Stimulated activated CD8-positive, alpha-beta memory T cell treated with anti-CD3 and anti-CD28 coated beads, Interleukin-15, amount 100 ng/mL, for 48 hours (primary cell): Measurements from ENCODE around the gene AOPEP.

Experiments used
- DNase-seq, 2 donors: peaks; one replicate each; pipeline ENCODE4 v3.0.0-alpha.2; 2020; ENCODE audit warnings: low read depth in 2 of 2

AOPEP gene

DNA sequence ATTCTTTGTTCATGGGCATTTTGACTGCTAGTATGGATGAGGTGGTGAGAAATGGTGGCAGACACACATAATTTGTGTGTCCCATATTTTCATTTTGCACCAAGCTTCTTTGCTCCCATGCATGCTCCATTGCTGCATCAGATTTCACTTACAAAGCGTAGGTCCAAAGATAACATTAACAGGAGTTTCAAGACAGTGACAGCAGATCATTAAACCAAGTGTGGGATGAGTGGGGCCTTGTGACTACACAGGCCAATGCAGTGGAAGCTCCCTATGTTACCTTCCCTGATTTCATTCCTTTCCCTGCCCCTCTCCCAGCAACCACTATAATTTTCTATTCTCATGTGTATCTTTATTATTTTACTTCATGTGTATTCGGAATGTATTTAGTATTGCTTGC is 142.0 kb downstream of the AOPEP start:
- DNase-seq = no peak

DNA sequence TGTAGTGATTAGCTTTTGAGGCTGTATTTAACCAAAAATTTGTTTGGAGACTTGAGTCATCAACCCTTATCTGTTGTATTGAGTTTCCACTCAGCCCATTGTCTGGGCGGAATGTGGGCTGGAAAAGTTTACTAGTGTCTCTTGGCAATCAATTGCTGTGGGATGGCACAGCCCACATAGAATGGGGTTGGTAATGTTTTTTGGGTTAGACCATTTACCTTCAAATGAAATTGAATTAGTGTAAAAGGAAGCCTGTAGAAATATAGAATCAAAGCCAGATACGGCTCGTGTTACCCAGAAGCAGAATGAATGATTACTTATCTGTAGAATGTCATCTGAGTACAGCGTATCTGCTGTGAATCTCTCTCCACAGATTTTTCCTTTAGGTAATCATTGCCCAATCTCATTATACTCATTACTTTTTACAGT is 142.9 kb downstream of the AOPEP start:
- DNase-seq = no peak

DNA sequence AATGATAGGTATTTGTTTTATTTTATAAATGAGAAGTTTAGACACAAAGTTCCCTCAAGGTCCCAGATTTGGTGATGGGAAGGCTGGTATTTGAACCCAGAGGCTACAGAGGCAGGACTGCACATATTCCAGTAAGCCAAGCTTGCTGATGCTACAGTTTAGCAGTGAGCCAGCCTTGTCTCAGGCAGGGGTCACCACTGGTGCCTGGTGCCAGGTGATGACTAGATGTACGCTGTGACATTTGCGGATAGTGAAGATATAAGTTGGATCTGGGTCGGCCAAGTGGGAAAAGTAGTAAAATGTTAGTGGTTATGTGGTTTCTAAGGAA is 143.9 kb downstream of the AOPEP start:
- no peak for DNase-seq

DNA sequence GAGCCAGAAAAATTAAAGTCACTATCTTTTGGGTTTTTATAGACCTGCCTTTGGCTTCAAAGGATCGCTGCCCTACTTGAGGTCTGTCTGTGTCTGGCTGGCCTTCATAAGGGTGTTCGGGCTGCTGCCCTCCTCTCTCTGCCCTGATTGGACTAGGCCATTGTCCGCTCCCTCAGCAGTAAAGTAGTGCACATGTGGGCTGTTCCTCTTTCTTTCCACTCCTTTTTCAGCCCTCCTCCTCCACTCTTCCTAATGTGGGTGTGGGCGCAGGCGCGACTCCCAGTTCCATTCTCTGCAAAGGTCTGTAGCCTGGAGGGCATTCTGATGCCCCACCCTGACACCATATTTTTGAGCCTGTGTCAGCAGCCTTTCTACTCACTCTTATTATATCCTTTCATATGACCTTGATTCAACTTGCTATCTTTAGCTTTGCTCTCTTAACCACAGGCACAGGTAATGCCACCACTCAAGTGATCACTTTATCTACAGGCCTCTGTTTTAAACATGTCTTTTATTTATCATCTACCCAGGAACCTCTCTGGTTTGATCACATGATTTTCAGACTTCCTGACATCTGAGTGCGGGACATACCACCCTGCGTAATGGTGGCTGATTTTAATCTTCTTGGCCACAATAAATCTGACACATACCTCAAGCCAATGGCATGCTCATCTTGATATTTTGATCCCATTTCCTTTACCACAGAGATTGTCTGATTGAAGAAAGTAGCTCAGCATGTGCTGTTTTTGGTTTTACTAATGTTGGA is 144.5 kb downstream of the AOPEP start:
- no peak for DNase-seq

DNA sequence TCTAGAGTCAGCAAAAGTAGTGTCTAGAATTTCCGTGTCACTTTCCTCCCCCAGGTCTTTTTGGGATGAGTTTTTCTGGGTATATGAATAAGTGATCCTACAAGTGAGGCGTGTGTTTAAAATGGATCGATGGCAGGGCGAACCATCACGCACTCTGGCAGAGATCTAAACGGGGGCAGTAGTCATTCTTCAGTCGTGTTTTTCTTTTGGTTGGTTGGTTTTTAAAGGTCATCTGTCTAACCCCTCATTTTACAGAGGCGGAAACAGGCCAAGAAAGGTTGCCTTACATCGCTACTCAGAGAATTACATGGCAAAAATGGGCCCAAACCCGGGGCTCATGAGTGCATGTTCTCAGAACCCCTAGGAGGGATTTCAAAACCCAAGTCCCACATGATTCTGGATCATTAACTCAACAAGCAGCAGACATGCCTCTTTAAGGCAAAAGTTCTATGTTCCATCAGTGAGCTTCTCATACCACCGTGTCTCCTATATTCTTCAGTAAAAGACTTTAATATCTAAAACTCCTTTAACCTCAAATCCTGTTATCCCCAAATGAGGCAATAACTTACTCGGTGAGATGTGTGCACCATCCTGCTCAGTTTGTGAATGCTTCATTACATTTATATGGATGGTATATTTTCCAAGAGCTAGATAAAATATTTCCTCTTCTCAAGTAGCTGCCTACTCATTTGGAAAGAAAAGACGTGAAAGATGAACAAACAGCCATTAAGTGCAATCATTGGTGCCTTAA is 145.8 kb downstream of the AOPEP start:
- DNase-seq = no peak

DNA sequence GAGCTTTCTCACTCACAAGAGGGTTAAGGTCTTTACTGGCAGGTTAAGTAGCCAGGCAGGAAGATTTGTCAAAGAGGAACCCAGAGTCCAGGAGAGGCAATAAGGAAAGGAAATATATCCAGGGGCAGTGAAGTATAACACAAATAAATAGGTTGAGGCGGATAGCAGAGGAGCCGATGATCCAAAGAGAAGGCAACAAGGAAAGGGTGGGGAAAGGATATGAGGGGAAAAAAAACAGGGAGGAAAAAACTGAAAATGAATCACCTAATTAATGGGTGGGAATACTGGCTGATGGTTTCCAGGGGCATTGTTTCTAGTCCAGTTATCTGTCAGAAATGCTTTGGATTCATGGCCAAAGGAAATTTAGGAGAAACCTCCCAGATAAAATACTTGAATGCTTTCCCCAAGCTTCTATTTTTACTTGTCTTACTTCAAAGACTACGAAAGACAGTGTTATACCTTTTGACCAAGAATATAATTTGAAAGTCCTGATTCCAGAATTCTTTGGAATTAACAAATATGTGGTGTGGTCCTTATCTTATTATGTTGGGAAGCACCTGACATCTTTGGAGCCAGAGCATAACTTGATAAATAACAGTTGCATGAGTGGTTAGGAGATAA is 146.5 kb downstream of the AOPEP start:
- DNase-seq = no peak

DNA sequence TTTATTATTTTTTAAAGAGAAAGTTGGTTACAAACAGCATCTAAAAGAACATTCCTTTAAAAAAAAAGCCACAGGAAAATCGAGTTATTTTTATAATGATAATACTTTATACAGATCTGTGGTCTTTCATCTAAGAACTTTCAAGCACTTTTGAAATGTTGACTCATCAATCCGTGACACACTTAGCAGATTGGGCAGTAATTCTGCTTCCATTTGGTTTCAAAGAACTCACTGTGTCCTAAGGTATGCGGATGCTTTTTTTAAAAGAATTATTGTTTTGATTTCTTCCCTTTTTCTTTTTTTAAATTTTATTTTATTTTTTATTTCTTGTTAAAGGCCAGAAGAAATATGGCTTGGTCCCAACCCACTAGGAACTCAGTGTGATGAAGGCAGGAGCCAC is 147.8 kb downstream of the AOPEP start:
- no peak for DNase-seq

DNA sequence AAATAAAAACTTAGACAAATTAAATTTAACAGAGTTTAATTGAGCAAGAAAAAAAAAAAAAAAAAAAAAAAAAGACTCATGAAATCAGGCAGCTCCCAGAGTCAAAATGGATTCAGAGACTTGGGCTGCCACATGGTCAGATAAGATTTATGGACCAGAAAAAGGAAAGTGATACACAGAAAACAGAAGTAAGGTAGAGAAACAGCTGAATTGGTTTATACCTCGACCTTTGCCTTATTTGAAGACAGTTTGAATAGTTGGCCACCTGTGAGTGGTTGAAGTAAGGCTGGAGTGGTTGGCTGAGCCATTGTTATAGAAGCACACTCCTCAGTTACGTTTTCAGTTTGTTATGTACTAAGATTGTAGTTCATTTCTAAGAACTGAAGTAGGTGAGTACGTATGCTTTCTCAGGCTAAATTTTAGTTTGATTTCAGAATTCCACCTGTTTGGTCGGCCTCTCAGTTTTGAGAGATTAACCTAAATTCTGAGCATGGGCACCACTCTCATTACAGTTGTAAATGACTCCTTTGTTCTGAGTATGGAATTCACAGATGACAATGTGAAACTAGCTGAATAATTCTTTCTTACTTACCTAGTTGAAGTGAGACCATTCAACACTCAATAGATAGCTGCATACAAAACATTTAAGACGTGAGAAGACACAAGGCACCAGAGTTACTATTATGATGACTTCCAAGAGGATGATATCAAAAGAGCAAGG is 149.0 kb downstream of the AOPEP start:
- DNase-seq = no peak

DNA sequence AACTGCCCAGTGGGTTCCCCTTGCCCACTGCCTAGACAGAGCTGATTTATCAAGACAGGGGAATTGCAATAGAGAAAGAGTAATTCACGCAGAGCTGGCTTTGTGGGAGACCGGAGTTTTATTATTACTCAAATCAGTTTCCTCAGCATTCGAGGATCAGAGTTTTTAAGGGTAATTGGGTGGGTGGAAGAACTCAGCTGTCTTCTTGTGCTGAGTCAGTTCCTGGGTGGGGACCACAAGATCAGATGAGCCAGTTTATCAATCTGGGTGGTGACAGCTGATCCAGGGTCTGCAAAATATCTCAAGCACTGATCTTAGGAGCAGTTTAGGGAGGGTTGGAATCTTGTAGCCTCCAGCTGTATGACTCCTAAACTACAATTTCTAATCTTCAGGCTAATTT is 152.3 kb downstream of the AOPEP start:
- DNase-seq = peak in 1 of 2 donors; percentile 19

DNA sequence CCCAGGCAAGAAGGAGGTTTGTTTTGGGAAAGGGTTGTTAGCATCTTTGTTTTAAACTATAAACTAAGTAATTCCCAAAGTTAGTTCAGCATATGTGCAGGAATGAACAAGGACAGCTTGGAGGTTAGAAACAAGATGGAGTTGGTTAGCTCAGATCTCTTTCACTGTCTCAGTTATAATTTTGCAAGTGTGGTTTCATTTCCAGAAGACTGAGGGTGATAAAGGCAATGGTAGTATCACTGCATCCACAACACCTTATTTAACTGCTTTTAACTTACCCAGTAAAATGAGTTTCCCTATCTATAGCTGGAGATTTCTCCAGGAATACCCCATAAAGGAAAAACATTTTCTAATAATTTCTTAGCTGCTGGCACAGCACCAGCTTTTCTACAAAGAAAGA is 152.7 kb downstream of the AOPEP start:
- no peak for DNase-seq

DNA sequence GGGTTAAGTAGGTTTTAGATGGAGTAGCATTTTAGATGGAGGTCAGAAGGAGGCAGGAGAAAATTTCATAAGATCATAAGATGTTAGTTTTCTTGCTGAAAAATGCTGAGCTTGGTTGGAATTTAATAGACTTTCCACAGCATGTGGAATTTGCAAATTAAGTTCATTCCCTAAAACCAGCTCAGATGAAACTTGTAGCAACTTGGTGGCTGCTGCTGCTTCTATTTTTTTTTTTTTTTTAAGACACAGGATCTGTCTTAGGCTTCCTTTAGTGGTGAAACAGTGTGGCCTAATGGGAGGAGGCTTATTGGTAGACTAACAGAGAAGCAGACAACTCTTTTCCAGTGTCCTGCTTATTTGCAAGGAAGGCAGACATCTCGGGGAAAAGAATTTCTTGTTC is 154.5 kb downstream of the AOPEP start:
- DNase-seq = no peak

DNA sequence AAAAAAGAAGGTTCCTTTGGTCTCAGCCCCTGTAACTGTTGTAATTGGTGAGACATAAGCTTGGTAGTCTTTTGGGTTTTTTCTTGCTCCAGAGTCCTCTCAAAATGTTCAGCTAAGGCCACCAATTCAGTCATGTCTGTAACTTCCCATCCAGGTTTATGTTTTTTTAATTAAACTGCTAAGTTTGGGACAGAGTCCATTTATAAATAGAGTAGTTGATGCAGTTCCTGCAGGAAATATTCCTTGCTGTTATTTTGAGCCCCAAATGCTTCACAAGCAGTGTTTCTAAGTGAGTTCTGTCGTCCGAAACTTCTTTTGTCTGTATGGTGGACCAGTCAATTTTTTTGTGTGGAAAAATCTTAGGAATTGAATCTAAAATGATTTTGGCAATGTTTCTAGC is 155.0 kb downstream of the AOPEP start:
- no peak for DNase-seq

DNA sequence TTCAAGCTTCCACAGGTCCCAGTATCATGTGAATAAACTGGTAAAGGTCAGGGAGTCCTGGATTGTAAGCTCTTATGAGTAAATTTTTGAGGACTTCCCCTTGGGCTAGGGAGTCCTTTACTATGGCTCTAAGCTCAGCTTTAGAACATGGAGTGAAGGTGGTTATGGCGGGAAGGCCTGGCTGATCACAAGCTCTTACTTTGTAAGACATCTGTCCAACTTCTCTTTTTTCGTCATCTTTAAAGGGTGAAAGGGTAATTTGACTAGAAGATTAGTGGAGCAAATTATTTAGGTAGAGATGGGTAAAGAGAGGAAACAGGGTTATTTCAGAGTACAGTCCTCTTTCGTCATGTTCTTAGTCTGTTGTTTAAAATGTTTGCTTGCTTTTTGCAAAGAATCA is 155.4 kb downstream of the AOPEP start:
- DNase-seq = no peak

DNA sequence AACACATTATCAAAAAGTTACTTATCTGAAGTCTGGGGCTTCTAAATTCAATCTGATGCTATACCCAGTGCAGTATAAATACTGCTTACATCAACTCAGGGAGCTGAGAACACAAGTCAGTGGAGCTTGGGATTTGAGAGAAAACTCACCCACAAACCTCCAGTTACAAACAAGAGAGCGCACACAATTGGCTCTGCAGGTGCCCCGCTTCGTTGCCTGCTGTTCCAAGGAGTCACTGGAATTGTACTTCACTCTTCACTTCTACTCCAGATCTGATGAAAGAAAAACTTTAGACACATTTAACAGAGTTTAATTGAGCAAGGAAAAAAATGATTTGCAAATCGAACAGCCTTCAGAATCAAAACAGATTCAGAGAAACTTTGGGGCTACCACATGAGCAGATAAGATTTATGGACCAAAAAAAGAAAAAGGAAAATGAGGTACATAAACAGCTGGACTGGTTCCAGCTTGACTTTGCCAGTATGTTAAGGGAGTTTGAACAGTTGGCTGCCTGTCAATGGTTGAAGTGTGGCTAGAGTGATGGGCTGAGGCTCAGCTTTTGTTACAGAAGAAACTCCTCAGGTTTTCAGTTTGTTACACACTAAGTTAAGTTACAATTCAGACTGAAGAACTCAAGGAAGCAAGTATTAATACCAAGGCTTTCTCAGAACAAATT is 156.6 kb downstream of the AOPEP start:
- DNase-seq = no peak

DNA sequence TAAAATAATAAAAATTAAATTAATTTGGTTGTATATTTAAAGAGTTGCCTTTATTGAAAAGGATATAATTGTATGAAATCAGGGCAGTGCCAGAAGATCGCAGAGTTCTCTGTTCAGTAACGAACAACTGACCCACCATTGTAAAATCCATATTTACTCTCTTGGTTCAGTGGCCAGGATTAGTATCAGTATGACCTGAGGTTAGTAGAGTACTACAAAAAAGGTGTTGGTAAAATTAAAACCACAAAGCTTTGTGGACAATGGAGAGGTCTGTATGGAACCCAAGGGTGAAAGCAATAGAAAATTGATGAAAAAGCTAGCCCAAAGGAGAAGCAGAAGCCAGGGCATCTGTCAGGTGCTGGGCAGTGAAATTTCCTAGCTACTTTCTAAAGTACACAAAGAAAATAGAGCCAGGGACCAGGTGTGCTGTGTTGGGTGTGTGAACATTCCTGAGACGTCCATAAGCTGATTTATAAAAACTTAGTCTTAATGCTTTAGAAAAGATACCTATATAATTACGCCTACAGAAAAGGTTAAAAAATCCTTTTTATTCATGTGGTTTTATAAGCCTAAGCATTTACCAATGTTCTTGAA is 159.5 kb downstream of the AOPEP start:
- DNase-seq = no peak

DNA sequence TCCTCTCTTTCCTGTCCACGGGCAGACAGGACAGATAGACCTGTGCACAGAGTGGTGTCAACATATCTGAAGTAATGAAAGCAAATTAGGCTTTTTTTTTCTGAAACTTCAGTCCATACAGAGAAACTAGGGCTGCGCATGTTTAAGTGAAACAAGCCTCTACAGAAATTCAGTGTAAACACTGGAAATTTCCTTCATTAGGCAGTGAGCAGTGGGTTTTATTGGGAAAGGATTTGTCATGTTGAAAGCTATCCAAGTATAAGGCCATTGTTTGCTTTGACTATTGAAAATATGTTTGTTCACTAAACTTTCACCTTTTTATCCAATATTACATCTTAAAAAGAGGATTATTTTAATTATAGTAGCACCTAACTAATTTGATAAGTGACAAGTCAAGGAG is 161.2 kb downstream of the AOPEP start:
- no peak for DNase-seq

DNA sequence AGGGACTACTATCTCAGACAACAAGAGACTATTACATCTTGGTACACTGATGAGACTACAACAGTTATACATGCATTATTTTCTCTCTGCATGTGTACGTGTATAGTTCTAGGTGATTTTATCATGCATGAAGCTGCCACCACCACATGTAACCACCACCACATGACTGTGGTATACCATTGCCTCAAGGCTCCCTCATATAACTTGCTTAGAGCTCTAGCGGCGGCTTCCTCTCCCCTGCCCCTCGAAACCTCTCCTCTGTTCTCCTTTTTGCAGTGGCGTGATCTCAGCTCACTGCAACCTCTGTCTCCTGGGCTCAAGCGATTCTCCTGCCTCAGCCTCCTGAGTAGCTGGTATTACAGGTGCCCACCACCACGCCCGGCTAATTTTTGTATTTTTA is 162.3 kb downstream of the AOPEP start:
- DNase-seq = no peak

DNA sequence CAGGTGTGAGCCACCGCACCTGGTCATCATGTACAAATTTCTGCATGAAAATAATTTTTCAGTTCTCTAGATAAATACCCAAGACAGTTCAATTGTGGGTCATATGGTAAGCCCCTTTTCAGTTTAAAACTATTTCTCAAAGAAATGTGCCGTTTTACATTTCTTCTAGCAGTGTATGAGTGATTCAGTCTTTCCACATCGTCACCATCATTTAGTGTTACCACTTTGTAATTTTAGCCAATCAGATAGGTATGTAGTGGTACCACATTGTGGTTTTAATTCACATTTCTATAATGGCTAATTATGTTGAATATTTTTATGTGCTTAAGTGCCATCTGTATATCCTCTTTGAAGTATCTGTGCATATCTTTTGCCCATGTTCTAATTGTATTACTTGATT is 163.1 kb downstream of the AOPEP start:
- no peak for DNase-seq

DNA sequence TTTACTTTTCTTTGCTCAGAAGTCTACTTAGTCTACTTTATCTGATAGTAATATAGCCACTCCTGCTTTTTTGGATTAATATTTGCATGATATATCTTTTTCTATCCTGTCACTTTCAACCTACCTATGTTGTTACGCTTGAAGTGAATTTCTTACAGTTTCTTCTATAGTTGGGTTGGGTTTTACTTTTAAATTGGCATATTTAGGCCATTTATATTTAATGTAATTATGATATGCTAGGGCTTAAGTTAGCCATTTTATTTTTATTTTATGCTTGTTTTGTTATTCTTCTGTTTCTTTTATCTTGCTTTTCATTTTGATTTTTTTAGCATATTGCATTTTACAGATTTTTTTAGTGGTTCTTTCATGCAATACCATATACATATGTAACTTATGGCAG is 164.7 kb downstream of the AOPEP start:
- DNase-seq = no peak

DNA sequence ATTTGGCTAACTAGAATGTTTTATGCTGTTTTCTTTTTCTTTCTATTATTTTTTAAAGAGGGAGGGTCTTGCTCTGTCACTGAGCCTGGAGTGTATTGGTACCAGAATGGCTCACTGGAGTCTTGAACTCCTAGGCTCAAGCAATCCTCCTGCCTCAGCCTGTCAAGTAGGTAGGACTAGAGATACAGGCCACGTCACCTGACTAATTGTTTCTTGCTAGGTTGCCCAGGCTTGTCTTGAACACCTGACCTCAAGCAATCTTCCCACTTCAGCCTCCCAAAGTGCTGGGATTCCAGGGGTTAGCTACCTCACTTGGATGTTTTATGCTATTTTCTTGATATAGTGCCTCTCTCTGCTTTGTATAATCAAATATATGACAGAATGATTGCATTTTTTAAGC is 166.2 kb downstream of the AOPEP start:
- DNase-seq = no peak

DNA sequence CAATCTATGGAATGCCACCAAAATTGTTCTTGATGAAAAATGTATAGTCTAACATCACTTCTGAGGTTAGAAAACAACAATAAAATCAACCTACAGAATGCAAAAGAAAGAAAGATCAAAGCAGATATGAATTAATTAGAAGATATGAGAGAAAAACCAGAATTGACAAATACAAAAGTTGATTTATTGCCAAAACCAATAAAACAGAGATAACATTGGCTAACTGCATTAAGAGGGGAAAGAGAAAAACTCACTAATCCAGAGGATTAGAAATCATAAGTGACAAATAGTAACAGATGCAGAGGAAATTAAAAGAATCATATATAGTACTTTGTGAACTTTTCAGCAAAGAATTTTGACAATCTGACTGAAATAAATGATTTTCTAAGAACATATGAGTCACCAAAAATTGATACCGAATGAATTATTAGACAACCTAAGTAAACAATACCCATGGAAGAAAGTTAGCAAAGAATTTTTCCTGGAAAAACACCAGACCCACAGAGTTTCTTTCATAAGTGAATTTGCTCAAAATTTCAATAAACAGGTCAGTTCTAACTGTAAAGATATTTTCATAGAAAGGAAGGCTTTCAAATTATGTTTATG is 167.7 kb downstream of the AOPEP start:
- DNase-seq = no peak
